HepG2 (cell line): Measurements from ENCODE around the gene USP7. TPM values are rescaled to one million over a fixed set of nuclear protein-coding genes. Genes with fewer than 3 reads are reported as not detected.

ENCODE experiments used
- ARNTL ChIP-seq: sonication (generic); formaldehyde crosslinking; IDR thresholded peaks from 2 replicates; pipeline ENCODE4 v1.4.0; 2020; ENCODE audit warnings: mild to moderate bottlenecking, missing genetic modification reagents
- CAMTA2 ChIP-seq: sonication (generic); formaldehyde crosslinking; IDR thresholded peaks from 2 replicates; pipeline ENCODE4 v1.4.0; 2020; ENCODE audit warnings: mild to moderate bottlenecking, missing genetic modification reagents, borderline replicate concordance
- PHF20 ChIP-seq: sonication (generic); formaldehyde crosslinking; IDR thresholded peaks from 2 replicates; pipeline ENCODE4 v1.5.0; 2020; ENCODE audit warnings: mild to moderate bottlenecking, missing genetic modification reagents
- XBP1 ChIP-seq: sonication (generic); formaldehyde crosslinking; IDR thresholded peaks from 2 replicates; pipeline ENCODE4 v1.5.0; 2020; ENCODE audit warnings: missing genetic modification reagents
- ZNF264 ChIP-seq: sonication (generic); formaldehyde crosslinking; IDR thresholded peaks from 2 replicates; pipeline ENCODE4 v1.4.0; 2020; ENCODE audit warnings: missing genetic modification reagents
- ZNF343 ChIP-seq: sonication (generic); formaldehyde crosslinking; IDR thresholded peaks from 2 replicates; pipeline ENCODE4 v1.4.0; 2020; ENCODE audit warnings: mild to moderate bottlenecking, missing genetic modification reagents
- ZNF572 ChIP-seq: sonication (generic); formaldehyde crosslinking; IDR thresholded peaks from 2 replicates; pipeline ENCODE4 v1.5.1; 2020; ENCODE audit warnings: mild to moderate bottlenecking, missing genetic modification reagents
- ZNF724P ChIP-seq: sonication (generic); formaldehyde crosslinking; IDR thresholded peaks from 2 replicates; pipeline ENCODE4 v1.8.0; 2022; ENCODE audit warnings: missing genetic modification reagents, borderline replicate concordance
- polyA plus RNA-seq, 8 experiments: library from polyadenylated mRNA; depleted of rRNA in 3 of 8; stranded (reverse) in 7 of 8; unstranded in 1 of 8; fragments of >200 nt; fragmentation: Illumina TruSeq in 4 of 8; extraction: Trizol in 4 of 8; gene quantifications; 2 replicates each; pipeline versions ENCODE4 v1.2.1 to v1.2.3, GENCODE V29; 2011 to 2016; ENCODE audit warnings: low read depth in 4 of 8, missing spikeins in 1 of 8, mixed read lengths in 1 of 8; ENCODE audit not compliant: insufficient read depth in 1 of 8
- total RNA-seq, 5 experiments: library from RNA; depleted of rRNA; stranded (reverse); fragments of >200 nt; fragmentation: Illumina TruSeq; extraction: Trizol; gene quantifications; 2 replicates each; pipeline ENCODE4 v1.2.3, GENCODE V29; 2016; ENCODE audit warnings: low read depth in 1 of 5
- TF ChIP-seq, protein P1 (sequence below): IDR thresholded peaks from 2 replicates; pipeline ENCODE4 v1.4.0; 2020; ENCODE audit warnings: mild to moderate bottlenecking, missing genetic modification reagents
- TF ChIP-seq, protein P2 (sequence below): sonication (generic); formaldehyde crosslinking; conservative IDR thresholded peaks from 2 replicates; pipeline ENCODE4 v1.4.0; 2020; ENCODE audit warnings: missing genetic modification reagents
- TF ChIP-seq, protein P3 (sequence below): sonication (generic); formaldehyde crosslinking; IDR thresholded peaks from 2 replicates; pipeline ENCODE4 v1.8.1; 2023; ENCODE audit warnings: mild to moderate bottlenecking, inconsistent platforms, moderate library complexity, missing genetic modification reagents, borderline replicate concordance
- TF ChIP-seq, protein P4 (sequence below): sonication (generic); formaldehyde crosslinking; IDR thresholded peaks from 2 replicates; pipeline ENCODE4 v1.4.0; 2020; ENCODE audit warnings: missing genetic modification reagents
- TF ChIP-seq, protein P5 (sequence below): sonication (generic); formaldehyde crosslinking; IDR thresholded peaks from 2 replicates; pipeline ENCODE4 v1.4.0; 2020; ENCODE audit warnings: missing genetic modification reagents
- TF ChIP-seq, protein P6 (sequence below): sonication (generic); formaldehyde crosslinking; IDR thresholded peaks from 2 replicates; pipeline ENCODE4 v1.8.0; 2022; ENCODE audit warnings: low read depth, missing genetic modification reagents

USP7 gene
- total and polyA plus RNA-seq, 2 of the 13 experiments (the other 11 are each of a cell fraction or from before 2014, with no cell fraction given): 52.5 to 173 TPM

DNA sequence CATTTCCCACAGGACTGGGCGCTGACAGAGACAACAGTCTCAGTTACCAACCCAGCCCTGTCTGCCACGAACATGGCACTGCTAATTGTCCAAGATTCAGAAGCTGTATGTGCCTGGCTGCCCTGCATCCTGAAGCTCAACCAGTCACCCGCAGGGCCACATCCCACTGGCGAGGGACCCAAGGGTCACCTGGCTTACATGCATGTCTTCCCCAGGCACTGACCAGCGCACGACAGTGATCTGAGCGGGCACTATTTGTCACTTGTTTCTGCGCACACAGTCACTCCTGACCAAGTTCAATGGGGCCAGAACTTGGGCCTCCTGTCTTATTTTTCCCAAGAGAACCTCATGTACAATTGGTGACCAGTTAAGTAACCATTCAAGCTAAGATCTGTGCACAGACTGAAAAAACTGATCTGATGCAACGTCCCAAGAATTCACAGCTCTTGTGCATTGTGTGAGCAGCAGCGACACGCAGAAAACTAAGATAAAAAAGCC lies 13.1 kb downstream of the USP7 start (continued):
- TF ChIP-seq, protein P1, sequence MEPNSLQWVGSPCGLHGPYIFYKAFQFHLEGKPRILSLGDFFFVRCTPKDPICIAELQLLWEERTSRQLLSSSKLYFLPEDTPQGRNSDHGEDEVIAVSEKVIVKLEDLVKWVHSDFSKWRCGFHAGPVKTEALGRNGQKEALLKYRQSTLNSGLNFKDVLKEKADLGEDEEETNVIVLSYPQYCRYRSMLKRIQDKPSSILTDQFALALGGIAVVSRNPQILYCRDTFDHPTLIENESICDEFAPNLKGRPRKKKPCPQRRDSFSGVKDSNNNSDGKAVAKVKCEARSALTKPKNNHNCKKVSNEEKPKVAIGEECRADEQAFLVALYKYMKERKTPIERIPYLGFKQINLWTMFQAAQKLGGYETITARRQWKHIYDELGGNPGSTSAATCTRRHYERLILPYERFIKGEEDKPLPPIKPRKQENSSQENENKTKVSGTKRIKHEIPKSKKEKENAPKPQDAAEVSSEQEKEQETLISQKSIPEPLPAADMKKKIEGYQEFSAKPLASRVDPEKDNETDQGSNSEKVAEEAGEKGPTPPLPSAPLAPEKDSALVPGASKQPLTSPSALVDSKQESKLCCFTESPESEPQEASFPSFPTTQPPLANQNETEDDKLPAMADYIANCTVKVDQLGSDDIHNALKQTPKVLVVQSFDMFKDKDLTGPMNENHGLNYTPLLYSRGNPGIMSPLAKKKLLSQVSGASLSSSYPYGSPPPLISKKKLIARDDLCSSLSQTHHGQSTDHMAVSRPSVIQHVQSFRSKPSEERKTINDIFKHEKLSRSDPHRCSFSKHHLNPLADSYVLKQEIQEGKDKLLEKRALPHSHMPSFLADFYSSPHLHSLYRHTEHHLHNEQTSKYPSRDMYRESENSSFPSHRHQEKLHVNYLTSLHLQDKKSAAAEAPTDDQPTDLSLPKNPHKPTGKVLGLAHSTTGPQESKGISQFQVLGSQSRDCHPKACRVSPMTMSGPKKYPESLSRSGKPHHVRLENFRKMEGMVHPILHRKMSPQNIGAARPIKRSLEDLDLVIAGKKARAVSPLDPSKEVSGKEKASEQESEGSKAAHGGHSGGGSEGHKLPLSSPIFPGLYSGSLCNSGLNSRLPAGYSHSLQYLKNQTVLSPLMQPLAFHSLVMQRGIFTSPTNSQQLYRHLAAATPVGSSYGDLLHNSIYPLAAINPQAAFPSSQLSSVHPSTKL (CRISPR knock-in tag): no peak
- TF ChIP-seq, protein P2, sequence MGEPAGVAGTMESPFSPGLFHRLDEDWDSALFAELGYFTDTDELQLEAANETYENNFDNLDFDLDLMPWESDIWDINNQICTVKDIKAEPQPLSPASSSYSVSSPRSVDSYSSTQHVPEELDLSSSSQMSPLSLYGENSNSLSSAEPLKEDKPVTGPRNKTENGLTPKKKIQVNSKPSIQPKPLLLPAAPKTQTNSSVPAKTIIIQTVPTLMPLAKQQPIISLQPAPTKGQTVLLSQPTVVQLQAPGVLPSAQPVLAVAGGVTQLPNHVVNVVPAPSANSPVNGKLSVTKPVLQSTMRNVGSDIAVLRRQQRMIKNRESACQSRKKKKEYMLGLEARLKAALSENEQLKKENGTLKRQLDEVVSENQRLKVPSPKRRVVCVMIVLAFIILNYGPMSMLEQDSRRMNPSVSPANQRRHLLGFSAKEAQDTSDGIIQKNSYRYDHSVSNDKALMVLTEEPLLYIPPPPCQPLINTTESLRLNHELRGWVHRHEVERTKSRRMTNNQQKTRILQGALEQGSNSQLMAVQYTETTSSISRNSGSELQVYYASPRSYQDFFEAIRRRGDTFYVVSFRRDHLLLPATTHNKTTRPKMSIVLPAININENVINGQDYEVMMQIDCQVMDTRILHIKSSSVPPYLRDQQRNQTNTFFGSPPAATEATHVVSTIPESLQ (CRISPR knock-in tag): no peak
- TF ChIP-seq ZNF343: no peak
- no peak for TF ChIP-seq ZNF724P (CRISPR knock-in tag)
- TF ChIP-seq, protein P3, sequence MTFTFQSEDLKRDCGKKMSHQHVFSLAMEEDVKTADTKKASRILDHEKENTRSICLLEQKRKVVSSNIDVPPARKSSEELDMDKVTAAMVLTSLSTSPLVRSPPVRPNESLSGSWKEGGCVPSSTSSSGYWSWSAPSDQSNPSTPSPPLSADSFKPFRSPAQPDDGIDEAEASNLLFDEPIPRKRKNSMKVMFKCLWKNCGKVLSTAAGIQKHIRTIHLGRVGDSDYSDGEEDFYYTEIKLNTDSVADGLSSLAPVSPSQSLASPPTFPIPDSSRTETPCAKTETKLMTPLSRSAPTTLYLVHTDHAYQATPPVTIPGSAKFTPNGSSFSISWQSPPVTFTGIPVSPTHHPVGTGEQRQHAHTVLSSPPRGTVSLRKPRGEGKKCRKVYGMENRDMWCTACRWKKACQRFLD (CRISPR knock-in tag): no peak
- TF ChIP-seq, protein P4, sequence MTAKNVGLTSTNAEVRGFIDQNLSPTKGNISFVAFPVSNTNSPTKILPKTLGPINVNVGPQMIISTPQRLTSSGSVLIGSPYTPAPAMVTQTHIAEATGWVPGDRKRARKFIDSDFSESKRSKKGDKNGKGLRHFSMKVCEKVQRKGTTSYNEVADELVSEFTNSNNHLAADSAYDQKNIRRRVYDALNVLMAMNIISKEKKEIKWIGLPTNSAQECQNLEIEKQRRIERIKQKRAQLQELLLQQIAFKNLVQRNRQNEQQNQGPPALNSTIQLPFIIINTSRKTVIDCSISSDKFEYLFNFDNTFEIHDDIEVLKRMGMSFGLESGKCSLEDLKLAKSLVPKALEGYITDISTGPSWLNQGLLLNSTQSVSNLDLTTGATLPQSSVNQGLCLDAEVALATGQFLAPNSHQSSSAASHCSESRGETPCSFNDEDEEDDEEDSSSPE: no peak
- no peak for TF ChIP-seq ARNTL
- no peak for TF ChIP-seq PHF20
- TF ChIP-seq, protein P5, sequence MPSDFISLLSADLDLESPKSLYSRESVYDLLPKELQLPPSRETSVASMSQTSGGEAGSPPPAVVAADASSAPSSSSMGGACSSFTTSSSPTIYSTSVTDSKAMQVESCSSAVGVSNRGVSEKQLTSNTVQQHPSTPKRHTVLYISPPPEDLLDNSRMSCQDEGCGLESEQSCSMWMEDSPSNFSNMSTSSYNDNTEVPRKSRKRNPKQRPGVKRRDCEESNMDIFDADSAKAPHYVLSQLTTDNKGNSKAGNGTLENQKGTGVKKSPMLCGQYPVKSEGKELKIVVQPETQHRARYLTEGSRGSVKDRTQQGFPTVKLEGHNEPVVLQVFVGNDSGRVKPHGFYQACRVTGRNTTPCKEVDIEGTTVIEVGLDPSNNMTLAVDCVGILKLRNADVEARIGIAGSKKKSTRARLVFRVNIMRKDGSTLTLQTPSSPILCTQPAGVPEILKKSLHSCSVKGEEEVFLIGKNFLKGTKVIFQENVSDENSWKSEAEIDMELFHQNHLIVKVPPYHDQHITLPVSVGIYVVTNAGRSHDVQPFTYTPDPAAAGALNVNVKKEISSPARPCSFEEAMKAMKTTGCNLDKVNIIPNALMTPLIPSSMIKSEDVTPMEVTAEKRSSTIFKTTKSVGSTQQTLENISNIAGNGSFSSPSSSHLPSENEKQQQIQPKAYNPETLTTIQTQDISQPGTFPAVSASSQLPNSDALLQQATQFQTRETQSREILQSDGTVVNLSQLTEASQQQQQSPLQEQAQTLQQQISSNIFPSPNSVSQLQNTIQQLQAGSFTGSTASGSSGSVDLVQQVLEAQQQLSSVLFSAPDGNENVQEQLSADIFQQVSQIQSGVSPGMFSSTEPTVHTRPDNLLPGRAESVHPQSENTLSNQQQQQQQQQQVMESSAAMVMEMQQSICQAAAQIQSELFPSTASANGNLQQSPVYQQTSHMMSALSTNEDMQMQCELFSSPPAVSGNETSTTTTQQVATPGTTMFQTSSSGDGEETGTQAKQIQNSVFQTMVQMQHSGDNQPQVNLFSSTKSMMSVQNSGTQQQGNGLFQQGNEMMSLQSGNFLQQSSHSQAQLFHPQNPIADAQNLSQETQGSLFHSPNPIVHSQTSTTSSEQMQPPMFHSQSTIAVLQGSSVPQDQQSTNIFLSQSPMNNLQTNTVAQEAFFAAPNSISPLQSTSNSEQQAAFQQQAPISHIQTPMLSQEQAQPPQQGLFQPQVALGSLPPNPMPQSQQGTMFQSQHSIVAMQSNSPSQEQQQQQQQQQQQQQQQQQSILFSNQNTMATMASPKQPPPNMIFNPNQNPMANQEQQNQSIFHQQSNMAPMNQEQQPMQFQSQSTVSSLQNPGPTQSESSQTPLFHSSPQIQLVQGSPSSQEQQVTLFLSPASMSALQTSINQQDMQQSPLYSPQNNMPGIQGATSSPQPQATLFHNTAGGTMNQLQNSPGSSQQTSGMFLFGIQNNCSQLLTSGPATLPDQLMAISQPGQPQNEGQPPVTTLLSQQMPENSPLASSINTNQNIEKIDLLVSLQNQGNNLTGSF: 0 out of 2 replicates have a peak, but pooled peaks have one; percentile 52
- no peak for TF ChIP-seq ZNF572 (CRISPR knock-in tag)
- no peak for TF ChIP-seq CAMTA2
- TF ChIP-seq ZNF264 (CRISPR knock-in tag): no peak
- no peak for TF ChIP-seq XBP1 (CRISPR knock-in tag)
- TF ChIP-seq, protein P6, sequence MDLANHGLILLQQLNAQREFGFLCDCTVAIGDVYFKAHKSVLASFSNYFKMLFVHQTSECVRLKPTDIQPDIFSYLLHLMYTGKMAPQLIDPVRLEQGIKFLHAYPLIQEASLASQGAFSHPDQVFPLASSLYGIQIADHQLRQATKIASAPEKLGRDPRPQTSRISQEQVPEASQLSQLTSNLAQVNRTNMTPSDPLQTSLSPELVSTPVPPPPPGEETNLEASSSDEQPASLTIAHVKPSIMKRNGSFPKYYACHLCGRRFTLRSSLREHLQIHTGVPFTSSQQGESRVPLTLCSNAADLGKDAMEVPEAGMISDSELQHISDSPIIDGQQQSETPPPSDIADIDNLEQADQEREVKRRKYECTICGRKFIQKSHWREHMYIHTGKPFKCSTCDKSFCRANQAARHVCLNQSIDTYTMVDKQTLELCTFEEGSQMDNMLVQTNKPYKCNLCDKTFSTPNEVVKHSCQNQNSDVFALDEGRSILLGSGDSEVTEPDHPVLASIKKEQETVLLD (CRISPR knock-in tag): no peak
